Gastrocnemius medialis (tissue), 4 donors: ENCODE data around the gene RAB3C. TPM values are rescaled to one million over a fixed set of nuclear protein-coding genes. Genes with fewer than 3 reads are reported as not detected.

Experiments used
- ATAC-seq, 2 donors: fragments of 150-250 bp; one replicate each; pipeline ENCODE4 v1.9.1; 2016
- DNase-seq, 2 donors: peaks; one replicate each; pipeline ENCODE4 v3.0.0-alpha.2; 2019
- H3K27ac ChIP-seq, 4 donors: fragments of 200-600 bp; sonication (generic); 1 replicate in 1 of 4; 2 replicates in 3 of 4; pipeline ENCODE4 v1.5.1; 2016 to 2018; ENCODE audit warnings: mild to moderate bottlenecking in 2 of 4, moderate library complexity in 1 of 4
- H3K27me3 ChIP-seq, 3 donors: fragments of 200-600 bp; sonication (generic) in 2 of 3; 1 replicate in 1 of 3; 2 replicates in 2 of 3; pipeline versions ENCODE4 v1.5.1 to v1.6.0; 2016 to 2019; ENCODE audit warnings: mild to moderate bottlenecking in 1 of 3, moderate library complexity in 1 of 3
- H3K36me3 ChIP-seq, 2 donors: fragments of 200-600 bp; sonication (generic) in 1 of 2; one replicate each; pipeline ENCODE4 v1.5.1; 2017 to 2018
- H3K4me1 ChIP-seq, 2 donors: fragments of 200-600 bp; sonication (generic) in 1 of 2; one replicate each; pipeline ENCODE4 v1.5.1; 2016 to 2017; ENCODE audit warnings: mild to moderate bottlenecking in 2 of 2
- H3K4me3 ChIP-seq, 4 donors: fragments of 200-600 bp; sonication (generic) in 3 of 4; 1 replicate in 1 of 4; 2 replicates in 3 of 4; pipeline ENCODE4 v1.5.1; 2016 to 2019; ENCODE audit warnings: mild to moderate bottlenecking in 2 of 4
- H3K9me3 ChIP-seq, 3 donors: fragments of 200-600 bp; sonication (generic) in 2 of 3; 1 replicate in 1 of 3; 2 replicates in 2 of 3; pipeline ENCODE4 v1.5.1; 2016 to 2019
- CTCF ChIP-seq, 5 experiments: fragments of 450-650 bp in 3 of 5; fragments of 200-600 bp in 2 of 5; sonication (generic) in 2 of 5; IDR thresholded peaks in 4 of 5; conservative IDR thresholded peaks in 1 of 5; 1 replicate in 4 of 5; 2 replicates in 1 of 5; pipeline ENCODE4 v1.5.1; 2016 to 2019; ENCODE audit warnings: antibody characterized with exemption in 5 of 5, mild to moderate bottlenecking in 3 of 5, moderate library complexity in 3 of 5
- POLR2A ChIP-seq, 2 donors: fragments of 450-650 bp; IDR thresholded peaks; one replicate each; pipeline ENCODE4 v1.6.1; 2017; ENCODE audit warnings: antibody characterized with exemption in 2 of 2, mild to moderate bottlenecking in 2 of 2, moderate library complexity in 2 of 2
- in situ Hi-C, 4 donors: fragments of 200-750 bp; cut with MboI; loops; one replicate each; pipeline versions ENCODE4 v1.15.0 to v1.8.0; 2017; ENCODE audit warnings: low sequenced_read_pairs in 4 of 4
- intact Hi-C: fragments of 100-400 bp; cut with DNase I; formaldehyde crosslinking; loops from one replicate; pipeline ENCODE4 v1.15.1; 2023; ENCODE audit warnings: low total_unique reads
- total RNA-seq, 4 donors: library from RNA; depleted of rRNA; stranded (reverse); fragments of >200 nt; gene quantifications; one replicate each; pipeline versions ENCODE4 v1.1.0 to v1.2.3, GENCODE V29; 2016

Gene RAB3C
- total RNA-seq, 4 donors from 2014 or later = 0.02 to 0.73 (median 0.07) TPM

GRCh38 chr5:58860680-58861079 lies 277.8 kb downstream of the RAB3C start:
- Histone ChIP-seq H3K36me3 (no peaks in the 10 kb centered on the region), H3K4me1 (peaks cover 0 to 5% of the 10 kb centered on the region in 2 donors), H3K4me3 (no peak overlapping the region), H3K27me3 (no peaks in the 10 kb centered on the region), H3K9me3 (no peaks in the 10 kb centered on the region), H3K27ac (no peak overlapping the region)
- TF ChIP-seq POLR2A (IDR thresholded peaks at IDR 0.05) (no peak), CTCF (IDR thresholded peaks at IDR 0.05 in 4 of 5, conservative IDR thresholded peaks at IDR 0.05 in 1 of 5) (no peak)
- in situ Hi-C loops = loop anchor here in 2 of 4 donors (25.0 kb wide), 1 partner anchor 827 kb away; no protein-coding TSS in a partner anchor
- intact Hi-C loops = no loop called here
- DNase-seq (no peak), ATAC-seq (peak in 1 of 2 donors; percentile 41)

- no peak for ATAC-seq
- Histone ChIP-seq H3K4me3 (no peak overlapping the region), H3K4me1 (no peaks in the 10 kb centered on the region), H3K36me3 (no peaks in the 10 kb centered on the region), H3K27ac (no peak overlapping the region), H3K27me3 (no peaks in the 10 kb centered on the region), H3K9me3 (no peaks in the 10 kb centered on the region)
- intact Hi-C loops = no loop called here
- TF ChIP-seq CTCF (IDR thresholded peaks at IDR 0.05 in 4 of 5, conservative IDR thresholded peaks at IDR 0.05 in 1 of 5) (no peak), POLR2A (IDR thresholded peaks at IDR 0.05) (no peak)
- in situ Hi-C loops = loop anchor here in 2 of 4 donors (25.0 kb wide), 1 partner anchor 818 kb away; no protein-coding TSS in a partner anchor
- no peak for DNase-seq
Observed at GRCh38 chr5:58868931-58869330, 286.1 kb downstream of the RAB3C start.

GRCh38 chr5:58871648-58872242 lies 288.9 kb downstream of the RAB3C start:
- no peaks in the 10 kb centered on the region for H3K4me1 ChIP-seq
- TF ChIP-seq CTCF (IDR thresholded peaks at IDR 0.05 in 4 of 5, conservative IDR thresholded peaks at IDR 0.05 in 1 of 5) (peak; percentile 26 to 61 (median 44)), POLR2A (IDR thresholded peaks at IDR 0.05) (no peak)
- DNase-seq (no peak), ATAC-seq (no peak)
- H3K36me3 ChIP-seq = no peaks in the 10 kb centered on the region
- no peaks in the 10 kb centered on the region for H3K9me3 ChIP-seq
- in situ Hi-C loops (loop anchor here in 2 of 4 donors (25.0 kb wide), 1 partner anchor 816 kb away; no protein-coding TSS in a partner anchor), intact Hi-C loops (loop anchor here (5.0 kb wide), 1 partner anchor 931 kb away; no protein-coding TSS in a partner anchor)
- no peak overlapping the region for H3K27ac ChIP-seq
- no peaks in the 10 kb centered on the region for H3K27me3 ChIP-seq
- no peak overlapping the region for H3K4me3 ChIP-seq

- H3K27ac ChIP-seq = no peak overlapping the region
Observed at GRCh38 chr5:58872670-58873273, 289.9 kb downstream of the RAB3C start.

More at GRCh38 chr5:58872670-58873273, 289.9 kb downstream of the RAB3C start:
- in situ Hi-C loops (loop anchor here in 2 of 4 donors (25.0 kb wide), 1 partner anchor 815 kb away; no protein-coding TSS in a partner anchor), intact Hi-C loops (loop anchor here (5.0 kb wide), 1 partner anchor 930 kb away; no protein-coding TSS in a partner anchor)
- no peaks in the 10 kb centered on the region for H3K4me1 ChIP-seq
- H3K36me3 ChIP-seq = no peaks in the 10 kb centered on the region
- DNase-seq = no peak
- H3K27me3 ChIP-seq = no peaks in the 10 kb centered on the region
- H3K9me3 ChIP-seq = no peaks in the 10 kb centered on the region
- no peak overlapping the region for H3K4me3 ChIP-seq
- TF ChIP-seq POLR2A (IDR thresholded peaks at IDR 0.05) (no peak), CTCF (IDR thresholded peaks at IDR 0.05 in 4 of 5, conservative IDR thresholded peaks at IDR 0.05 in 1 of 5) (no peak)
- no peak for ATAC-seq
